K562 (cell line): ENCODE results near the gene FBP1. TPM values are rescaled to one million over a fixed set of nuclear protein-coding genes. Genes with fewer than 3 reads are reported as not detected.

ENCODE experiments used
- ATAC-seq: fragments of 200-7000 bp; cut with Tn5 transposase; 3 replicates; pipeline ENCODE4 v1.9.1; 2020; ENCODE audit warnings: moderate library complexity
- BruUV-seq: library from RNA; stranded (reverse); fragments of 400-500 nt; replicated peaks from 2 replicates; lab custom pipeline; 2021; lab: Mats Ljungman, UMichigan
- CTCF ChIA-PET: fragments of 300-600 bp; formaldehyde crosslinking; extraction: SDS; loops from one replicate; lab custom pipeline; 2021; ENCODE audit warnings: low intra/inter-chr PET ratio; lab: Yijun Ruan, JAX
- POLR2A ChIA-PET: fragments of 300-600, 350-650 bp; sonication (Branson Sonifier 250); formaldehyde crosslinking; extraction: SDS; loops from one replicate; lab custom pipeline; 2021; ENCODE audit warnings: antibody characterized with exemption, inconsistent platforms; lab: Yijun Ruan, JAX
- DNase-seq, 4 experiments: peaks; one replicate each; pipeline versions ENCODE4 v3.0.0 to v3.0.0-alpha.2; 2011 to 2018; ENCODE audit warnings: low spot score in 3 of 4, mixed read lengths in 3 of 4; ENCODE audit errors: extremely low read depth in 1 of 4
- FAIRE-seq: peaks from 2 replicates; lab custom pipeline; 2011; peaks lifted over from hg19 to GRCh38; lab: Jason Lieb, UNC
- H2AFZ ChIP-seq: 2 replicates; pipeline ENCODE4 v1.6.0; 2011; ENCODE audit warnings: low read depth, low read length, control low read depth, inconsistent platforms
- H3K27ac ChIP-seq: fragments of 200-600 bp; 3 replicates; pipeline ENCODE4 v1.8.0; 2011; ENCODE audit warnings: low read depth, mild to moderate bottlenecking, control low read depth, inconsistent platforms, low read length, moderate library complexity, mixed read lengths; ENCODE audit errors: extremely low read depth
- H3K27me3 ChIP-seq, 2 experiments: fragments of 300-600 bp in 1 of 2; 2 replicates in 1 of 2; 3 replicates in 1 of 2; pipeline versions ENCODE4 v1.6.0 to v1.8.0; 2011; ENCODE audit warnings: inconsistent platforms in 2 of 2, low read length in 2 of 2, mild to moderate bottlenecking in 1 of 2, mixed read lengths in 1 of 2, moderate library complexity in 1 of 2; ENCODE audit not compliant: control insufficient read depth in 2 of 2, insufficient read depth in 2 of 2
- H3K36me3 ChIP-seq: fragments of 300-600 bp; 3 replicates; pipeline ENCODE4 v1.8.0; 2011; ENCODE audit warnings: mild to moderate bottlenecking, low read length, inconsistent platforms; ENCODE audit not compliant: control insufficient read depth, insufficient read depth
- H3K4me1 ChIP-seq, 2 experiments: fragments of 200-600 bp in 1 of 2; replicated peaks in 1 of 2; 2 replicates in 1 of 2; 3 replicates in 1 of 2; pipeline versions ENCODE4 v1.5.1 to v1.8.0; 2011; ENCODE audit warnings: inconsistent platforms in 2 of 2, low read length in 2 of 2, mild to moderate bottlenecking in 1 of 2, mixed read lengths in 1 of 2, moderate library complexity in 1 of 2; ENCODE audit not compliant: control insufficient read depth in 2 of 2, insufficient read depth in 2 of 2
- H3K4me2 ChIP-seq: 2 replicates; pipeline ENCODE4 v1.6.1; 2011; ENCODE audit warnings: low read length, control low read depth, inconsistent platforms, mixed read lengths; ENCODE audit not compliant: insufficient read depth
- H3K4me3 ChIP-seq: fragments of 200-600 bp; sonication (generic), shearing (Covaris generic); 2 replicates; pipeline ENCODE4 v1.5.1; 2016; ENCODE audit warnings: control low read depth, inconsistent platforms
- H3K79me2 ChIP-seq: fragments of 200-600 bp; 3 replicates; pipeline ENCODE4 v1.8.0; 2011; ENCODE audit warnings: low read length, inconsistent platforms; ENCODE audit not compliant: control insufficient read depth, insufficient read depth
- H3K9ac ChIP-seq, 2 experiments: 2 replicates each; pipeline versions ENCODE4 v1.6.0 to v1.6.1; 2011; ENCODE audit warnings: low read depth in 2 of 2, low read length in 2 of 2, control low read depth in 1 of 2, inconsistent platforms in 1 of 2, mild to moderate bottlenecking in 1 of 2, mixed read lengths in 1 of 2; ENCODE audit not compliant: insufficient read depth in 1 of 2
- H3K9me1 ChIP-seq: one replicate; pipeline ENCODE4 v1.6.0; 2011; ENCODE audit warnings: inconsistent platforms, mild to moderate bottlenecking, low read length, moderate library complexity; ENCODE audit not compliant: control insufficient read depth, insufficient read depth
- H3K9me3 ChIP-seq: replicated peaks from 2 replicates; pipeline ENCODE4 v1.5.1; 2011; ENCODE audit warnings: low read depth, low read length, inconsistent platforms; ENCODE audit not compliant: control insufficient read depth, insufficient read depth
- H4K20me1 ChIP-seq: replicated peaks from 2 replicates; pipeline ENCODE4 v1.6.1; 2011; ENCODE audit warnings: low read length, inconsistent platforms, mixed read lengths; ENCODE audit not compliant: control insufficient read depth, insufficient read depth
- ADNP ChIP-seq: fragments of 200-800 bp; sonication (Bioruptor generic); IDR thresholded peaks from 2 replicates; pipeline ENCODE4 v1.6.1; 2016; ENCODE audit warnings: missing genetic modification characterization, missing compliant biosample characterization
- HINFP ChIP-seq: fragments of 450-650 bp; conservative IDR thresholded peaks from 2 replicates; pipeline ENCODE4 v1.6.1; 2016; ENCODE audit warnings: missing genetic modification characterization, low read depth, mild to moderate bottlenecking, control low read depth, missing compliant biosample characterization
- PHF20 ChIP-seq: fragments of 450-650 bp; IDR thresholded peaks from 2 replicates; pipeline ENCODE4 v1.6.1; 2018; ENCODE audit not compliant: partially characterized antibody
- SMAD4 ChIP-seq: fragments of 250-450 bp; sonication (Bioruptor Pico); conservative IDR thresholded peaks from 2 replicates; pipeline ENCODE4 v1.8.0; 2021; ENCODE audit warnings: inconsistent platforms, mild to moderate bottlenecking, moderate library complexity
- SRSF1 ChIP-seq: fragments of 200-400 bp; formaldehyde crosslinking; IDR thresholded peaks from 2 replicates; pipeline ENCODE4 v1.6.1; 2017; ENCODE audit warnings: mild to moderate bottlenecking, low read depth, low read length, moderate library complexity
- TRIM28 ChIP-seq: fragments of 450-650 bp; IDR thresholded peaks from 2 replicates; pipeline ENCODE4 v1.6.1; 2017
- ZNF133 ChIP-seq: fragments of 250-450 bp; sonication (Bioruptor Pico); IDR thresholded peaks from 2 replicates; pipeline ENCODE4 v1.4.0; 2020; ENCODE audit warnings: mild to moderate bottlenecking
- ZNF274 ChIP-seq: IDR thresholded peaks from 2 replicates; pipeline ENCODE4 v1.6.1; 2011; ENCODE audit warnings: low read depth, mild to moderate bottlenecking, low read length, moderate library complexity, borderline replicate concordance
- ZNF384 ChIP-seq: IDR thresholded peaks from 2 replicates; pipeline ENCODE4 v1.6.1; 2012; ENCODE audit warnings: low read depth, low read length, improper control_type of control experiment
- ZNF57 ChIP-seq: fragments of 450-650 bp; formaldehyde crosslinking; IDR thresholded peaks from 2 replicates; pipeline ENCODE4 v1.4.0; 2020; ENCODE audit warnings: mild to moderate bottlenecking, moderate library complexity
- ZNF75A ChIP-seq: fragments of 450-650 bp; formaldehyde crosslinking; IDR thresholded peaks from 2 replicates; pipeline ENCODE4 v1.4.0; 2020; ENCODE audit warnings: mild to moderate bottlenecking
- WGBS: fragments of 100-300 bp; shearing (Covaris generic); methylation state at CpG from one replicate; pipeline ENCODE4 v1.1.6; 2016; ENCODE audit warnings: low coverage, mixed read lengths; ENCODE audit not compliant: insufficient coverage; ENCODE audit errors: missing lambda C conversion rate; 5-methylcytosine and 5-hydroxymethylcytosine counted together
- in situ Hi-C: fragments of 300-500 bp; cut with MboI; formaldehyde crosslinking; loops from 4 replicates; pipeline ENCODE4 v1.15.0; 2018; ENCODE audit warnings: inconsistent platforms, mixed read lengths
- intact Hi-C: fragments of 100-400 bp; cut with micrococcal nuclease; formaldehyde crosslinking; loops from 2 replicates; pipeline ENCODE4 v1.14.2; 2022
- polyA plus RNA-seq, 8 experiments: library from polyadenylated mRNA; depleted of rRNA in 4 of 8; stranded (reverse) in 5 of 8; unstranded in 3 of 8; fragments of >200 nt; fragmentation: Nextera tagmentation in 2 of 8; fragmentation: Illumina TruSeq in 1 of 8; extraction: Ambion mirVana in 2 of 8; extraction: Trizol in 1 of 8; gene quantifications; 2 replicates each; pipeline versions ENCODE4 v1.2.1 to v1.2.3, GENCODE V29; 2011 to 2014; ENCODE audit warnings: inconsistent platforms in 1 of 8, missing spikeins in 1 of 8
- total RNA-seq, 7 experiments: library from RNA; depleted of rRNA in 6 of 7; stranded (reverse); fragments of >200 nt in 6 of 7; fragmentation: Illumina TruSeq in 2 of 7; extraction: Trizol in 2 of 7; gene quantifications; 2 replicates each; pipeline versions ENCODE4 v1.2.1 to v1.2.3, GENCODE V29; 2011 to 2021; ENCODE audit warnings: low replicate concordance in 1 of 7
- TF ChIP-seq, protein P1 (sequence below): fragments of 200-800 bp; sonication (Bioruptor generic); IDR thresholded peaks from 2 replicates; pipeline ENCODE4 v1.6.1; 2016; ENCODE audit warnings: missing genetic modification characterization, missing compliant biosample characterization

The FBP1 gene
- total and polyA plus RNA-seq, 9 of the 15 experiments (the other 6 are each of a cell fraction or from before 2014, with no cell fraction given) = 0.24 TPM; not detected in 8

DNA sequence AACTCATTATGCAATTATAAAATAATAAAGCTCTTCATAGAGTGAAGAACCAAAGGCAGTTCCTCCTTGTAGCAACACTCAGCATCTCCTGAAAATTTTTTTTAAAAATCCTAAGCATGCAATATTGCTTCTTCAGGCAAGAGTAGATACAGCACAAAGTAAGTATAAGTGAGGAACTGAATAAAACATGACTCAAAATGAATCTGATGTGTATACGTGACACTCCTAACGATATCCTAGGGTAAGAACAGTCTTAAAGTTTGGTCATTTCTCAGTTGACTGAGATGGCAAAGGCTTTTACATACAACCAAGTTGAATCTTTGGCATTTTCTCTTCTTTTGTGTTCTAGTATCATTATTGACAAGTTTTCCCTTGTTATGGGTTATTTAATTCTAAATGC is 46.0 kb upstream of the FBP1 start:
- no peaks in the 10 kb centered on the region for H3K9me3 ChIP-seq
- CTCF ChIA-PET = interaction anchor here (2.7 kb wide), 1 partner anchor 442 kb away, joined by 8 read pairs; no protein-coding TSS in a partner anchor
- H3K9me1 ChIP-seq = no peaks in the 10 kb centered on the region
- peaks cover 29 to 54% of the 10 kb centered on the region in 2 experiments; a peak in 4 of 5 replicates for H3K27me3 ChIP-seq
- no TSS peak for BruUV-seq
- H3K9ac ChIP-seq = no peak overlapping the region
- DNase-seq (no peak), FAIRE-seq (no peak), ATAC-seq (no peak)
- no peaks in the 10 kb centered on the region for H3K79me2 ChIP-seq
- in situ Hi-C loops (no loop called here), intact Hi-C loops (loop anchor here (10.0 kb wide), 1 partner anchor 579 kb away; no protein-coding TSS in a partner anchor)
- no peaks in the 10 kb centered on the region for H4K20me1 ChIP-seq
- H3K4me1 ChIP-seq = no peaks in the 10 kb centered on the region
- H3K27ac ChIP-seq = no peak overlapping the region
- POLR2A ChIA-PET = no interaction called here
- H3K4me2 ChIP-seq = no peak overlapping the region
- WGBS = 2% methylated on average over 2 of the region's 2 CpGs
- H3K4me3 ChIP-seq = no peak overlapping the region
- no peak overlapping the region for H2AFZ ChIP-seq
- H3K36me3 ChIP-seq = no peaks in the 10 kb centered on the region
- TF ChIP-seq ZNF384 (no peak), HINFP (no peak), ZNF274 (no peak), ZNF57 (CRISPR knock-in tag) (no peak), ZNF133 (CRISPR knock-in tag) (no peak), ADNP (tag) (no peak), SMAD4 (no peak), PHF20 (no peak), SRSF1 (no peak), TRIM28 (no peak), ZNF75A (CRISPR knock-in tag) (no peak)
- TF ChIP-seq, protein P1, sequence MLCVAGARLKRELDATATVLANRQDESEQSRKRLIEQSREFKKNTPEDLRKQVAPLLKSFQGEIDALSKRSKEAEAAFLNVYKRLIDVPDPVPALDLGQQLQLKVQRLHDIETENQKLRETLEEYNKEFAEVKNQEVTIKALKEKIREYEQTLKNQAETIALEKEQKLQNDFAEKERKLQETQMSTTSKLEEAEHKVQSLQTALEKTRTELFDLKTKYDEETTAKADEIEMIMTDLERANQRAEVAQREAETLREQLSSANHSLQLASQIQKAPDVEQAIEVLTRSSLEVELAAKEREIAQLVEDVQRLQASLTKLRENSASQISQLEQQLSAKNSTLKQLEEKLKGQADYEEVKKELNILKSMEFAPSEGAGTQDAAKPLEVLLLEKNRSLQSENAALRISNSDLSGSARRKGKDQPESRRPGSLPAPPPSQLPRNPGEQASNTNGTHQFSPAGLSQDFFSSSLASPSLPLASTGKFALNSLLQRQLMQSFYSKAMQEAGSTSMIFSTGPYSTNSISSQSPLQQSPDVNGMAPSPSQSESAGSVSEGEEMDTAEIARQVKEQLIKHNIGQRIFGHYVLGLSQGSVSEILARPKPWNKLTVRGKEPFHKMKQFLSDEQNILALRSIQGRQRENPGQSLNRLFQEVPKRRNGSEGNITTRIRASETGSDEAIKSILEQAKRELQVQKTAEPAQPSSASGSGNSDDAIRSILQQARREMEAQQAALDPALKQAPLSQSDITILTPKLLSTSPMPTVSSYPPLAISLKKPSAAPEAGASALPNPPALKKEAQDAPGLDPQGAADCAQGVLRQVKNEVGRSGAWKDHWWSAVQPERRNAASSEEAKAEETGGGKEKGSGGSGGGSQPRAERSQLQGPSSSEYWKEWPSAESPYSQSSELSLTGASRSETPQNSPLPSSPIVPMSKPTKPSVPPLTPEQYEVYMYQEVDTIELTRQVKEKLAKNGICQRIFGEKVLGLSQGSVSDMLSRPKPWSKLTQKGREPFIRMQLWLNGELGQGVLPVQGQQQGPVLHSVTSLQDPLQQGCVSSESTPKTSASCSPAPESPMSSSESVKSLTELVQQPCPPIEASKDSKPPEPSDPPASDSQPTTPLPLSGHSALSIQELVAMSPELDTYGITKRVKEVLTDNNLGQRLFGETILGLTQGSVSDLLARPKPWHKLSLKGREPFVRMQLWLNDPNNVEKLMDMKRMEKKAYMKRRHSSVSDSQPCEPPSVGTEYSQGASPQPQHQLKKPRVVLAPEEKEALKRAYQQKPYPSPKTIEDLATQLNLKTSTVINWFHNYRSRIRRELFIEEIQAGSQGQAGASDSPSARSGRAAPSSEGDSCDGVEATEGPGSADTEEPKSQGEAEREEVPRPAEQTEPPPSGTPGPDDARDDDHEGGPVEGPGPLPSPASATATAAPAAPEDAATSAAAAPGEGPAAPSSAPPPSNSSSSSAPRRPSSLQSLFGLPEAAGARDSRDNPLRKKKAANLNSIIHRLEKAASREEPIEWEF = no peak
